ENCODE results near the gene CUEDC2. TPM values are rescaled to one million over a fixed set of nuclear protein-coding genes. Genes with fewer than 3 reads are reported as not detected.

The CUEDC2 gene
- total and polyA plus RNA-seq, 2 donors (not counting 1 experiment from before 2014, with no cell fraction given) = 60.8 to 62.3 TPM

GRCh38 chr10:102422545-102423129, 9.7 kb downstream of the CUEDC2 start:
- peak overlapping the region; percentile 74 for H3K27ac ChIP-seq (ENCODE audit: insufficient read depth, low read length)
- TF ChIP-seq EZH2 (IDR thresholded peaks at IDR 0.05; ENCODE audit: low read length, missing control alignments) (no peak), CTCF (conservative IDR thresholded peaks at IDR 0.05 in 1 of 2, IDR thresholded peaks at IDR 0.05 in 1 of 2; ENCODE audit: low read depth in 1 of 2, low read length in 2 of 2) (peak; percentile 56 to 80)
- peak overlapping the region; percentile 72 to 94 (median 92) for H3K4me3 ChIP-seq (replicated peaks in 1 of 4; ENCODE audit: control extremely low read depth in 1 of 4, insufficient read depth in 1 of 4, low read depth in 3 of 4, low read length in 4 of 4)
- peaks cover 3% of the 10 kb centered on the region for H3K79me2 ChIP-seq (ENCODE audit: control insufficient read depth, insufficient read depth, low read length)
- peak; percentile 62 to 71 for DNase-seq (ENCODE audit: low read depth in 2 of 2)
- H3K36me3 ChIP-seq (ENCODE audit: control insufficient read depth, insufficient read depth, low read length) = peaks cover 11% of the 10 kb centered on the region
- H3K4me2 ChIP-seq (ENCODE audit: extremely low read depth, insufficient read depth, low read length) = peak overlapping the region; percentile 94
- no peak overlapping the region for H3K9ac ChIP-seq (ENCODE audit: insufficient read depth, low read length)
- H2AFZ ChIP-seq (ENCODE audit: low read length) = peak overlapping the region; percentile 26
- peaks cover 2% of the 10 kb centered on the region for H4K20me1 ChIP-seq (ENCODE audit: control insufficient read depth, extremely low read depth, insufficient read depth, low read length)
- H3K27me3 ChIP-seq (ENCODE audit: control insufficient read depth, insufficient read depth, low read length) = peaks cover 14% of the 10 kb centered on the region
- H3K4me1 ChIP-seq (ENCODE audit: control insufficient read depth, extremely low read depth, insufficient read depth, low read length) = peaks cover 24% of the 10 kb centered on the region
- no peaks in the 10 kb centered on the region for H3K9me3 ChIP-seq (ENCODE audit: control insufficient read depth, insufficient read depth, low read depth, low read length)

GRCh38 chr10:102421757-102422512, 10.4 kb downstream of the CUEDC2 start:
- peak overlapping the region; percentile 62 for H3K9ac ChIP-seq (ENCODE audit: insufficient read depth, low read length)
- peaks cover 2% of the 10 kb centered on the region for H4K20me1 ChIP-seq (ENCODE audit: control insufficient read depth, extremely low read depth, insufficient read depth, low read length)
- peak overlapping the region; percentile 90 for H2AFZ ChIP-seq (ENCODE audit: low read length)
- peak overlapping the region; percentile 94 for H3K4me2 ChIP-seq (ENCODE audit: extremely low read depth, insufficient read depth, low read length)
- peaks cover 3% of the 10 kb centered on the region for H3K79me2 ChIP-seq (ENCODE audit: control insufficient read depth, insufficient read depth, low read length)
- peak overlapping the region; percentile 74 for H3K27ac ChIP-seq (ENCODE audit: insufficient read depth, low read length)
- TF ChIP-seq EZH2 (IDR thresholded peaks at IDR 0.05; ENCODE audit: low read length, missing control alignments) (no peak), CTCF (conservative IDR thresholded peaks at IDR 0.05 in 1 of 2, IDR thresholded peaks at IDR 0.05 in 1 of 2; ENCODE audit: low read depth in 1 of 2, low read length in 2 of 2) (no peak)
- H3K27me3 ChIP-seq (ENCODE audit: control insufficient read depth, insufficient read depth, low read length) = peaks cover 14% of the 10 kb centered on the region
- peak overlapping the region; percentile 72 to 94 (median 92) for H3K4me3 ChIP-seq (replicated peaks in 1 of 4; ENCODE audit: control extremely low read depth in 1 of 4, insufficient read depth in 1 of 4, low read depth in 3 of 4, low read length in 4 of 4)
- H3K9me3 ChIP-seq (ENCODE audit: control insufficient read depth, insufficient read depth, low read depth, low read length) = no peaks in the 10 kb centered on the region
- H3K36me3 ChIP-seq (ENCODE audit: control insufficient read depth, insufficient read depth, low read length) = peaks cover 11% of the 10 kb centered on the region
- peaks cover 24% of the 10 kb centered on the region for H3K4me1 ChIP-seq (ENCODE audit: control insufficient read depth, extremely low read depth, insufficient read depth, low read length)
- DNase-seq (ENCODE audit: low read depth in 2 of 2) = no peak

GRCh38 chr10:102421507-102421756, 10.9 kb downstream of the CUEDC2 start:
- TF ChIP-seq CTCF (conservative IDR thresholded peaks at IDR 0.05 in 1 of 2, IDR thresholded peaks at IDR 0.05 in 1 of 2; ENCODE audit: low read depth in 1 of 2, low read length in 2 of 2) (no peak), EZH2 (IDR thresholded peaks at IDR 0.05; ENCODE audit: low read length, missing control alignments) (no peak)
- peak overlapping the region; percentile 62 for H3K9ac ChIP-seq (ENCODE audit: insufficient read depth, low read length)
- H3K27ac ChIP-seq (ENCODE audit: insufficient read depth, low read length) = peak overlapping the region; percentile 74
- H3K4me2 ChIP-seq (ENCODE audit: extremely low read depth, insufficient read depth, low read length) = peak overlapping the region; percentile 94
- peak overlapping the region; percentile 90 for H2AFZ ChIP-seq (ENCODE audit: low read length)
- peaks cover 1% of the 10 kb centered on the region for H4K20me1 ChIP-seq (ENCODE audit: control insufficient read depth, extremely low read depth, insufficient read depth, low read length)
- H3K79me2 ChIP-seq (ENCODE audit: control insufficient read depth, insufficient read depth, low read length) = peaks cover 3% of the 10 kb centered on the region
- H3K36me3 ChIP-seq (ENCODE audit: control insufficient read depth, insufficient read depth, low read length) = peaks cover 11% of the 10 kb centered on the region
- peaks cover 14% of the 10 kb centered on the region for H3K27me3 ChIP-seq (ENCODE audit: control insufficient read depth, insufficient read depth, low read length)
- H3K9me3 ChIP-seq (ENCODE audit: control insufficient read depth, insufficient read depth, low read depth, low read length) = no peaks in the 10 kb centered on the region
- peak overlapping the region; percentile 72 to 94 (median 92) for H3K4me3 ChIP-seq (replicated peaks in 1 of 4; ENCODE audit: control extremely low read depth in 1 of 4, insufficient read depth in 1 of 4, low read depth in 3 of 4, low read length in 4 of 4)
- peaks cover 22% of the 10 kb centered on the region for H3K4me1 ChIP-seq (ENCODE audit: control insufficient read depth, extremely low read depth, insufficient read depth, low read length)
- no peak for DNase-seq (ENCODE audit: low read depth in 2 of 2)

All from fibroblast of lung (primary cell).